Vagina (tissue), 2 donors: ENCODE data around the gene NUDT13.

ENCODE experiments used
- CTCF ChIP-seq, 3 experiments: fragments of 450-650 bp in 2 of 3; fragments of 200-600 bp in 1 of 3; sonication (generic) in 1 of 3; IDR thresholded peaks; one replicate each; pipeline ENCODE4 v1.5.1; 2017 to 2019; ENCODE audit warnings: antibody characterized with exemption in 3 of 3, mild to moderate bottlenecking in 2 of 3, moderate library complexity in 2 of 3
- POLR2A ChIP-seq, 2 donors: fragments of 450-650 bp; IDR thresholded peaks; one replicate each; pipeline ENCODE4 v1.6.1; 2017; ENCODE audit warnings: antibody characterized with exemption in 2 of 2, mild to moderate bottlenecking in 2 of 2, moderate library complexity in 2 of 2
- POLR2AphosphoS5 ChIP-seq, 2 donors: sonication (generic); formaldehyde crosslinking; IDR thresholded peaks; one replicate each; pipeline ENCODE4 v1.9.0; 2017; ENCODE audit warnings: antibody characterized with exemption in 2 of 2, mild to moderate bottlenecking in 2 of 2, low read depth in 1 of 2; ENCODE audit not compliant: insufficient read depth in 1 of 2

GRCh38 chr10:73060738-73061635 lies 49.3 kb upstream of the NUDT13 start:
- peak in 2 of 3 experiments; percentile 12 to 34 for TF ChIP-seq CTCF (IDR thresholded peaks at IDR 0.05)
- no peak for TF ChIP-seq POLR2A (IDR thresholded peaks at IDR 0.05)
- TF ChIP-seq POLR2AphosphoS5 (IDR thresholded peaks at IDR 0.05; ENCODE audit: insufficient read depth in 1 of 2, low read depth in 1 of 2): no peak
